Urinary bladder (tissue), 4 donors: ENCODE results near the gene OSBPL2. TPM values are rescaled to one million over a fixed set of nuclear protein-coding genes. Genes with fewer than 3 reads are reported as not detected.

Source experiments
- DNase-seq: peaks from one replicate; pipeline ENCODE4 v3.0.0-alpha.2; 2015; ENCODE audit errors: extremely low spot score
- H3K27ac ChIP-seq: one replicate; pipeline ENCODE4 v1.5.1; 2013; ENCODE audit warnings: low read depth, mild to moderate bottlenecking, moderate library complexity
- H3K36me3 ChIP-seq: one replicate; pipeline ENCODE4 v1.6.1; 2013; ENCODE audit warnings: mild to moderate bottlenecking, moderate library complexity; ENCODE audit not compliant: insufficient read depth
- H3K4me1 ChIP-seq: one replicate; pipeline ENCODE4 v1.6.1; 2013; ENCODE audit warnings: mild to moderate bottlenecking, moderate library complexity; ENCODE audit not compliant: insufficient read depth
- H3K4me3 ChIP-seq: one replicate; pipeline ENCODE4 v1.5.1; 2013; ENCODE audit warnings: low read depth, low read length
- WGBS: extraction: QIAGEN DNeasy Blood & Tissue Kit; methylation state at CpG from one replicate; pipeline ENCODE4 v1.1.7; 2013; 5-methylcytosine and 5-hydroxymethylcytosine counted together
- polyA plus RNA-seq: library from polyadenylated mRNA; stranded (reverse); fragments of 200-250 nt; gene quantifications from one replicate; pipeline ENCODE4 v1.2.3, GENCODE V29; 2013
- total RNA-seq: library from RNA; depleted of rRNA; stranded (reverse); fragments of >200 nt; gene quantifications from one replicate; pipeline ENCODE4 v1.2.3, GENCODE V29; 2014
- donor health status: healthy with polysubstance abuse.
- donor health status: healthy.

Gene OSBPL2
- total and polyA plus RNA-seq, 2 donors = 24.7 to 40.1 TPM

GRCh38 chr20:62238569-62239277, 402 bp downstream of the OSBPL2 start:
- peaks cover 2% of the 10 kb centered on the region for H3K36me3 ChIP-seq
- H3K27ac ChIP-seq = peak overlapping the region; percentile 72
- peak overlapping the region; percentile 88 for H3K4me3 ChIP-seq
- WGBS = under 1% methylated on average over 69 of the region's 70 CpGs
- H3K4me1 ChIP-seq = no peaks in the 10 kb centered on the region
- no peak for DNase-seq

GRCh38 chr20:62239278-62239879, 1.1 kb downstream of the OSBPL2 start:
- 36% methylated on average over 23 of the region's 23 CpGs for WGBS
- Histone ChIP-seq H3K4me1 (no peaks in the 10 kb centered on the region), H3K4me3 (peak overlapping the region; percentile 88), H3K36me3 (peaks cover 2% of the 10 kb centered on the region), H3K27ac (peak overlapping the region; percentile 72)
- no peak for DNase-seq

- no peak overlapping the region for H3K27ac ChIP-seq
- DNase-seq = no peak
- peaks cover 2% of the 10 kb centered on the region for H3K36me3 ChIP-seq
- 91% methylated on average over 13 of the region's 13 CpGs for WGBS
- no peaks in the 10 kb centered on the region for H3K4me1 ChIP-seq
- H3K4me3 ChIP-seq = no peak overlapping the region
These were observed 1.8 kb downstream of the OSBPL2 start for GRCh38 chr20:62240020-62240685.

GRCh38 chr20:62241506-62241905, 3.2 kb downstream of the OSBPL2 start:
- Histone ChIP-seq H3K27ac (peak overlapping the region; percentile 34), H3K4me3 (no peak overlapping the region), H3K4me1 (no peaks in the 10 kb centered on the region), H3K36me3 (peaks cover 2% of the 10 kb centered on the region)
- WGBS = 74% methylated on average over 10 of the region's 10 CpGs
- no peak for DNase-seq

GRCh38 chr20:62242176-62242575, 3.9 kb downstream of the OSBPL2 start:
- no peak overlapping the region for H3K27ac ChIP-seq
- H3K36me3 ChIP-seq = peaks cover 2% of the 10 kb centered on the region
- no peak overlapping the region for H3K4me3 ChIP-seq
- no peak for DNase-seq
- no peaks in the 10 kb centered on the region for H3K4me1 ChIP-seq
- 72% methylated on average over 6 of the region's 6 CpGs for WGBS

- no peak overlapping the region for H3K4me3 ChIP-seq
These were observed 4.8 kb downstream of the OSBPL2 start for GRCh38 chr20:62243106-62243505.

GRCh38 chr20:62243906-62244515, 5.7 kb downstream of the OSBPL2 start:
- 88% methylated on average over 21 of the region's 21 CpGs for WGBS
- Histone ChIP-seq H3K36me3 (peaks cover 2% of the 10 kb centered on the region), H3K4me3 (no peak overlapping the region), H3K4me1 (no peaks in the 10 kb centered on the region), H3K27ac (no peak overlapping the region)
- no peak for DNase-seq

More at GRCh38 chr20:62243106-62243505, 4.8 kb downstream of the OSBPL2 start:
- H3K27ac ChIP-seq = no peak overlapping the region
- no peak for DNase-seq
- peaks cover 2% of the 10 kb centered on the region for H3K36me3 ChIP-seq
- 82% methylated on average over 22 of the region's 22 CpGs for WGBS
- H3K4me1 ChIP-seq = no peaks in the 10 kb centered on the region

- H3K4me3 ChIP-seq = no peak overlapping the region
- H3K4me1 ChIP-seq = no peaks in the 10 kb centered on the region
- H3K36me3 ChIP-seq = peaks cover 2% of the 10 kb centered on the region
- H3K27ac ChIP-seq = no peak overlapping the region
- 82% methylated on average over 17 of the region's 17 CpGs for WGBS
- no peak for DNase-seq
These were observed 6.4 kb downstream of the OSBPL2 start for GRCh38 chr20:62244644-62245108.

GRCh38 chr20:62245911-62246280, 7.6 kb downstream of the OSBPL2 start:
- no peak overlapping the region for H3K27ac ChIP-seq
- peaks cover 2% of the 10 kb centered on the region for H3K36me3 ChIP-seq
- no peak overlapping the region for H3K4me3 ChIP-seq
- WGBS = 86% methylated on average over 19 of the region's 19 CpGs
- DNase-seq = no peak
- no peaks in the 10 kb centered on the region for H3K4me1 ChIP-seq

GRCh38 chr20:62246431-62246830, 8.1 kb downstream of the OSBPL2 start:
- no peak overlapping the region for H3K27ac ChIP-seq
- H3K4me3 ChIP-seq = no peak overlapping the region
- no peak for DNase-seq
- no peaks in the 10 kb centered on the region for H3K4me1 ChIP-seq
- WGBS = 81% methylated on average over 8 of the region's 8 CpGs
- peaks cover under 1% of the 10 kb centered on the region for H3K36me3 ChIP-seq

- H3K27ac ChIP-seq = no peak overlapping the region
- WGBS = 77% methylated on average over 22 of the region's 22 CpGs
- H3K4me1 ChIP-seq = no peaks in the 10 kb centered on the region
These were observed 8.7 kb downstream of the OSBPL2 start for GRCh38 chr20:62246872-62247652.

GRCh38 chr20:62248890-62249560, 10.7 kb downstream of the OSBPL2 start:
- Histone ChIP-seq H3K27ac (no peak overlapping the region), H3K4me3 (no peak overlapping the region), H3K36me3 (no peaks in the 10 kb centered on the region), H3K4me1 (no peaks in the 10 kb centered on the region)
- DNase-seq = no peak
- 83% methylated on average over 6 of the region's 6 CpGs for WGBS

More at GRCh38 chr20:62246872-62247652, 8.7 kb downstream of the OSBPL2 start:
- DNase-seq = no peak
- H3K36me3 ChIP-seq = no peaks in the 10 kb centered on the region
- H3K4me3 ChIP-seq = no peak overlapping the region
